Caco-2 (cell line): ENCODE results near the gene MPST. TPM values are rescaled to one million over a fixed set of nuclear protein-coding genes. Genes with fewer than 3 reads are reported as not detected.

Source experiments
- BruUV-seq: library from RNA; stranded (reverse); fragments of 400-500 nt; replicated peaks from 2 replicates; lab custom pipeline; 2021; lab: Mats Ljungman, UMichigan
- CTCF ChIA-PET: fragments of 300-600 bp; sonication (Branson Sonifier 250); formaldehyde crosslinking; loops from one replicate; lab custom pipeline; 2022; ENCODE audit warnings: antibody characterized with exemption; lab: Charles Lee
- POLR2A ChIA-PET: fragments of 300-600 bp; sonication (Branson Sonifier 250); formaldehyde crosslinking; loops from one replicate; lab custom pipeline; 2022; ENCODE audit warnings: antibody characterized with exemption; lab: Charles Lee
- DNase-seq, 2 experiments: peaks; one replicate each; pipeline versions ENCODE4 v3.0.0 to v3.0.0-alpha.2; 2020 to 2022
- H3K27me3 ChIP-seq: replicated peaks from 2 replicates; pipeline ENCODE4 v1.6.0; 2011; ENCODE audit warnings: low read length; ENCODE audit not compliant: control insufficient read depth, insufficient read depth
- H3K36me3 ChIP-seq: 2 replicates; pipeline ENCODE4 v1.5.1; 2011; ENCODE audit warnings: low read length; ENCODE audit not compliant: control insufficient read depth, insufficient read depth
- H3K4me1 ChIP-seq: fragments of 250-450 bp; sonication (Bioruptor Pico); 2 replicates; pipeline ENCODE4 v1.5.1; 2020; ENCODE audit warnings: mild to moderate bottlenecking
- H3K4me3 ChIP-seq: 2 replicates; pipeline ENCODE4 v1.5.1; 2011; ENCODE audit warnings: low read depth, mild to moderate bottlenecking, control low read depth, low read length
- H3K9me3 ChIP-seq: fragments of 250-450 bp; sonication (Bioruptor Pico); 2 replicates; pipeline ENCODE4 v1.5.1; 2020; ENCODE audit warnings: mild to moderate bottlenecking, moderate library complexity
- H3K27ac Mint-ChIP-seq: one replicate; pipeline ENCODE4 v1.8.0; 2022; ENCODE audit warnings: mixed read lengths; ENCODE audit not compliant: unreplicated experiment
- H3K27me3 Mint-ChIP-seq: one replicate; pipeline ENCODE4 v1.8.0; 2022; ENCODE audit warnings: mixed read lengths; ENCODE audit not compliant: insufficient read depth, unreplicated experiment
- H3K36me3 Mint-ChIP-seq: one replicate; pipeline ENCODE4 v1.8.0; 2022; ENCODE audit warnings: mild to moderate bottlenecking, mixed read lengths; ENCODE audit not compliant: insufficient read depth, unreplicated experiment
- H3K4me1 Mint-ChIP-seq: one replicate; pipeline ENCODE4 v1.8.0; 2022; ENCODE audit warnings: low read depth, mixed read lengths; ENCODE audit not compliant: unreplicated experiment
- H3K4me3 Mint-ChIP-seq: one replicate; pipeline ENCODE4 v1.8.0; 2022; ENCODE audit warnings: mild to moderate bottlenecking, moderate library complexity, mixed read lengths; ENCODE audit not compliant: unreplicated experiment
- H3K9me3 Mint-ChIP-seq: one replicate; pipeline ENCODE4 v1.8.0; 2022; ENCODE audit warnings: mixed read lengths; ENCODE audit not compliant: unreplicated experiment
- CTCF ChIP-seq, 2 experiments: fragments of 200-600 bp in 1 of 2; IDR thresholded peaks; 1 replicate in 1 of 2; 2 replicates in 1 of 2; pipeline versions ENCODE4 v1.5.1 to v1.8.0; 2011 to 2022; ENCODE audit warnings: antibody characterized with exemption in 1 of 2, control low read depth in 1 of 2, inconsistent platforms in 1 of 2, low read depth in 1 of 2, low read length in 1 of 2, mild to moderate bottlenecking in 1 of 2, moderate library complexity in 1 of 2; ENCODE audit not compliant: insufficient read depth in 1 of 2, severe bottlenecking in 1 of 2, unreplicated experiment in 1 of 2
- intact Hi-C: fragments of 100-400 bp; cut with micrococcal nuclease; formaldehyde crosslinking; loops from one replicate; pipeline ENCODE4 v1.10.0; 2022; ENCODE audit not compliant: unreplicated experiment
- total RNA-seq: library from RNA; stranded (reverse); gene quantifications from 2 replicates; pipeline ENCODE4 v1.2.3, GENCODE V29; 2022

MPST gene
- total RNA-seq, 1 experiment from 2014 or later: 83.7 TPM

GRCh38 chr22:37010976-37011375, 8.6 kb upstream of the MPST start:
- Mint-ChIP-seq H3K4me1 (peaks cover 4% of the 10 kb centered on the region), H3K27ac (no peak overlapping the region), H3K4me3 (no peak overlapping the region), H3K27me3 (peaks cover 2% of the 10 kb centered on the region), H3K36me3 (peaks cover 13% of the 10 kb centered on the region), H3K9me3 (no peaks in the 10 kb centered on the region)
- no TSS peak for BruUV-seq
- Histone ChIP-seq H3K4me1 (0 out of 2 replicates have a peak, but pooled peaks cover 4% of the 10 kb centered on the region), H3K9me3 (no peaks in the 10 kb centered on the region), H3K36me3 (no peaks in the 10 kb centered on the region), H3K27me3 (no peaks in the 10 kb centered on the region; the same call in 1 of the 2 replicates), H3K4me3 (no peak overlapping the region)
- DNase-seq: no peak
- intact Hi-C loops: no loop called here
- ChIA-PET CTCF (no interaction called here), POLR2A (interaction anchor here (0.5 to 0.8 kb wide), 3 partner anchors 30 to 444 kb away, joined by 3 to 17 read pairs (median 4); no protein-coding TSS in a partner anchor)
- no peak for TF ChIP-seq CTCF (IDR thresholded peaks at IDR 0.05; ENCODE audit: insufficient read depth in 1 of 2, low read depth in 1 of 2, low read length in 1 of 2, severe bottlenecking in 1 of 2, unreplicated experiment in 1 of 2)

GRCh38 chr22:37011472-37011871, 8.1 kb upstream of the MPST start:
- POLR2A ChIA-PET: interaction anchor here (0.5 to 0.8 kb wide), 3 partner anchors 30 to 443 kb away, joined by 3 to 17 read pairs (median 4); no protein-coding TSS in a partner anchor
- no TSS peak for BruUV-seq
- H3K36me3 ChIP-seq: no peaks in the 10 kb centered on the region; the same call in 1 of the 2 replicates

GRCh38 chr22:37012262-37012904, 7.2 kb upstream of the MPST start:
- H3K27me3 ChIP-seq: no peaks in the 10 kb centered on the region; the same call in 1 of the 2 replicates
- no peak for TF ChIP-seq CTCF (IDR thresholded peaks at IDR 0.05; ENCODE audit: insufficient read depth in 1 of 2, low read depth in 1 of 2, low read length in 1 of 2, severe bottlenecking in 1 of 2, unreplicated experiment in 1 of 2)

More at GRCh38 chr22:37011472-37011871, 8.1 kb upstream of the MPST start:
- Histone ChIP-seq H3K4me1 (0 out of 2 replicates have a peak, but pooled peaks cover 4% of the 10 kb centered on the region), H3K27me3 (no peaks in the 10 kb centered on the region; the same call in 1 of the 2 replicates), H3K4me3 (no peak overlapping the region), H3K9me3 (no peaks in the 10 kb centered on the region)
- no peak overlapping the region for H3K4me3 Mint-ChIP-seq
- CTCF ChIA-PET: no interaction called here
- DNase-seq: no peak
- no peak for TF ChIP-seq CTCF (IDR thresholded peaks at IDR 0.05; ENCODE audit: insufficient read depth in 1 of 2, low read depth in 1 of 2, low read length in 1 of 2, severe bottlenecking in 1 of 2, unreplicated experiment in 1 of 2)
- intact Hi-C loops: no loop called here
- no peaks in the 10 kb centered on the region for H3K9me3 Mint-ChIP-seq
- peaks cover 2% of the 10 kb centered on the region for H3K27me3 Mint-ChIP-seq
- H3K4me1 Mint-ChIP-seq: no peaks in the 10 kb centered on the region
- H3K27ac Mint-ChIP-seq: no peak overlapping the region
- H3K36me3 Mint-ChIP-seq: peaks cover 15% of the 10 kb centered on the region

More at GRCh38 chr22:37012262-37012904, 7.2 kb upstream of the MPST start:
- H3K36me3 Mint-ChIP-seq: peaks cover 19% of the 10 kb centered on the region
- intact Hi-C loops: no loop called here
- H3K4me1 Mint-ChIP-seq: no peaks in the 10 kb centered on the region
- no peak overlapping the region for H3K27ac Mint-ChIP-seq
- no peaks in the 10 kb centered on the region for H3K9me3 Mint-ChIP-seq
- Histone ChIP-seq H3K4me1 (0 out of 2 replicates have a peak, but pooled peaks cover 4% of the 10 kb centered on the region), H3K9me3 (no peaks in the 10 kb centered on the region), H3K4me3 (no peak overlapping the region), H3K36me3 (no peaks in the 10 kb centered on the region; the same call in 1 of the 2 replicates)
- peaks cover 2% of the 10 kb centered on the region for H3K27me3 Mint-ChIP-seq
- ChIA-PET POLR2A (no interaction called here), CTCF (interaction anchor here (0.7 kb wide), 1 partner anchor 236 kb away, joined by 3 read pairs; the partner anchor contains the start of gene IFT27)
- BruUV-seq: no TSS peak
- no peak for DNase-seq
- no peak overlapping the region for H3K4me3 Mint-ChIP-seq
